Esophagus squamous epithelium (tissue), 5 donors: ENCODE measurements around the gene SIN3A. TPM values are rescaled to one million over a fixed set of nuclear protein-coding genes. Genes with fewer than 3 reads are reported as not detected.
"Not testable (repeated sequence)": the region's sequence is repeated elsewhere in the genome, so short reads cannot be mapped to it uniquely, and the experiment has no call there.

Experiments used
- DNase-seq: peaks from one replicate; lab custom pipeline; 2025; lab: John Stamatoyannopoulos, UW
- H3K27ac ChIP-seq, 4 donors: fragments of 200-600 bp; sonication (generic); one replicate each; pipeline ENCODE4 v1.5.1; 2016 to 2019; ENCODE audit warnings: mild to moderate bottlenecking in 1 of 4
- H3K27me3 ChIP-seq, 4 donors: fragments of 200-600 bp; sonication (generic); 1 replicate in 3 of 4; 2 replicates in 1 of 4; pipeline versions ENCODE4 v1.5.1 to v1.6.0; 2017 to 2021; ENCODE audit warnings: antibody characterized with exemption in 1 of 4
- H3K36me3 ChIP-seq, 3 donors: fragments of 200-600 bp; sonication (generic); one replicate each; pipeline ENCODE4 v1.5.1; 2016 to 2019
- H3K4me1 ChIP-seq, 3 donors: fragments of 200-600 bp; sonication (generic); one replicate each; pipeline ENCODE4 v1.5.1; 2017 to 2019
- H3K4me3 ChIP-seq, 4 donors: fragments of 200-600 bp; sonication (generic); 1 replicate in 3 of 4; 2 replicates in 1 of 4; pipeline ENCODE4 v1.5.1; 2016 to 2019; ENCODE audit warnings: mild to moderate bottlenecking in 2 of 4, moderate library complexity in 1 of 4
- H3K9me3 ChIP-seq, 3 donors: fragments of 200-600 bp; sonication (generic); one replicate each; pipeline ENCODE4 v1.5.1; 2016 to 2019
- CTCF ChIP-seq, 6 experiments: fragments of 450-650 bp in 4 of 6; fragments of 200-600 bp in 2 of 6; sonication (generic) in 2 of 6; IDR thresholded peaks; one replicate each; pipeline ENCODE4 v1.5.1; 2016 to 2019; ENCODE audit warnings: antibody characterized with exemption in 6 of 6, mild to moderate bottlenecking in 4 of 6, moderate library complexity in 4 of 6
- POLR2A ChIP-seq, 4 donors: fragments of 450-650 bp; IDR thresholded peaks; one replicate each; pipeline ENCODE4 v1.6.1; 2017; ENCODE audit warnings: antibody characterized with exemption in 4 of 4, mild to moderate bottlenecking in 4 of 4, moderate library complexity in 3 of 4
- WGBS, 2 donors: methylation state at CpG; one replicate each; pipeline ENCODE4 v1.1.5; 2018; 5-methylcytosine and 5-hydroxymethylcytosine counted together
- intact Hi-C: fragments of 100-400 bp; cut with DNase I; formaldehyde crosslinking; loops from one replicate; pipeline ENCODE4 v1.15.0; 2022
- total RNA-seq, 4 donors: library from RNA; depleted of rRNA; stranded (reverse); fragments of >200 nt; gene quantifications; one replicate each; pipeline ENCODE4 v1.1.0, GENCODE V29; 2016
- donor health status: DM: yes; HTN: yes; CAD: no.

SIN3A gene
- total RNA-seq, 4 donors from 2014 or later = 22.3 to 49.8 (median 26.0) TPM

DNA sequence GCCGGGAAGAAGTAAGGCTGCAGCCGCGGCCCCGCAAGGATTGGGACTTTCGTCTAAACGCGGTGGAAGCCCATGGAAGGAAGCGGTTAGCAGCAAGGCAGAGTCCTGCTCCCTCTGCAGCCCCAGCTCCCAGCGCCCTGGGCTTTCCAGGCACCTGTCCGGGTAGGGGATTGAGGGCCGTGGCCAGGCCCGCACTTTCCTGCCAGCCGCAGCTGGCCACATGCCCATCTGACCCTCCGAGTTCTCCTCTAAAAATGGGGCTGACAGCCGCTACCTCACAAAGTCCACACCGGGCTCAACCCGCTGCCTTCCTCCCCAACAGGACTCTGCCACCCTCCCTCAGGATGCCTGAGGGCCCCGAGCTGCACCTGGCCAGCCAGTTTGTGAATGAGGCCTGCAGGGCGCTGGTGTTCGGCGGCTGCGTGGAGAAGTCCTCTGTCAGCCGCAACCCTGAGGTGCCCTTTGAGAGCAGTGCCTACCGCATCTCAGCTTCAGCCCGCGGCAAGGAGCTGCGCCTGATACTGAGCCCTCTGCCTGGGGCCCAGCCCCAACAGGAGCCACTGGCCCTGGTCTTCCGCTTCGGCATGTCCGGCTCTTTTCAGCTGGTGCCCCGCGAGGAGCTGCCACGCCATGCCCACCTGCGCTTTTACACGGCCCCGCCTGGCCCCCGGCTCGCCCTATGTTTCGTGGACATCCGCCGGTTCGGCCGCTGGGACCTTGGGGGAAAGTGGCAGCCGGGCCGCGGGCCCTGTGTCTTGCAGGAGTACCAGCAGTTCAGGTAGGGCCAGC lies 102.7 kb downstream of the SIN3A start:
- H3K4me3 ChIP-seq = peak overlapping the region; percentile 71 to 89 (median 80)
- 3 to 22% methylated on average over 8 to 19 of the region's 46 CpGs for WGBS, 2 donors
- intact Hi-C loops = no loop called here
- H3K9me3 ChIP-seq = peaks cover 0 to 4% (median 0%) of the 10 kb centered on the region in 3 donors
- TF ChIP-seq POLR2A (IDR thresholded peaks at IDR 0.05) (no peak), CTCF (IDR thresholded peaks at IDR 0.05) (no peak)
- peaks cover 11 to 45% (median 14%) of the 10 kb centered on the region in 3 donors for H3K4me1 ChIP-seq
- H3K27ac ChIP-seq = peak overlapping the region; percentile 77 to 88 (median 84)
- H3K36me3 ChIP-seq = peaks cover 0 to under 1% (median 0%) of the 10 kb centered on the region in 3 donors
- no peak for DNase-seq
- H3K27me3 ChIP-seq = no peaks in the 10 kb centered on the region

DNA sequence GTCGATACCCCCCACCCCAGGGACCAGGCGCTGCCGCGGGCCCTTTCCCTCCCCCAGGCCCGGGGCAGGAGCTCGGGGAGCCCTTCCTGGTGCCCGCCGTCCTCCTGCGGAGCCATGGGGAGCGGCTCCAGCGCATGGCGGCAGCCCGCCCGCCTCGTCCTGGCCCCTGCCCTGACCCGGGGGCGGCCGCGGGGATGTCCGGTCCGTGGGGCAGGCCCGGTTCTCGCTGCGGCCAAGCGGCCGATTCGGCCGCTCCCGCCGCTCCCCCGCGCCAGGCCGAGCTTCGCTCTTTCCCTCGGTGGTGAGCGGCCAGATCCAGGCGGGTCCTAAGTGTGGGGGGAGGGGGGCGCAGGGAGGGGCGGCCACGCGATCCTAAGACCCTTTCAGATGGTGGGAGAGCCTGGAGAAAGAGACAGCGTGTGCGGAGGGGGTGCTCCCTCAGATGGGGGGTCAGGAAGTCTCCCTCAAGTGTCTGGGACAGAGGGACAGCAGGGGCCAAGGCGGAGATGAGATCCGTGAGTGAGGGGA lies 103.4 kb downstream of the SIN3A start:
- no peak for DNase-seq
- TF ChIP-seq CTCF (IDR thresholded peaks at IDR 0.05) = no peak
- TF ChIP-seq POLR2A (IDR thresholded peaks at IDR 0.05) = no peak
- peak overlapping the region; percentile 71 to 89 (median 80) for H3K4me3 ChIP-seq
- H3K27me3 ChIP-seq = no peaks in the 10 kb centered on the region
- peaks cover 11 to 48% (median 14%) of the 10 kb centered on the region in 3 donors for H3K4me1 ChIP-seq
- no peaks in the 10 kb centered on the region for H3K36me3 ChIP-seq
- intact Hi-C loops = no loop called here
- H3K27ac ChIP-seq = peak overlapping the region; percentile 77 to 88 (median 84)
- WGBS, 2 donors = 8 to 9% methylated on average over 3 to 4 of the region's 45 CpGs
- peaks cover 0 to 4% (median 0%) of the 10 kb centered on the region in 3 donors for H3K9me3 ChIP-seq

GRCh38 chr15:75347222-75348033 lies 104.1 kb downstream of the SIN3A start:
- WGBS, 2 donors = 0% methylated on average over 10 of the region's 65 CpGs; no CpG with 5 or more reads in 1 of the 2 donors
- Histone ChIP-seq H3K4me1 (peaks cover 11 to 48% (median 14%) of the 10 kb centered on the region in 3 donors), H3K9me3 (peaks cover 0 to 4% (median 0%) of the 10 kb centered on the region in 3 donors), H3K36me3 (no peaks in the 10 kb centered on the region), H3K4me3 (peak overlapping the region; percentile 71 to 89 (median 80)), H3K27me3 (no peaks in the 10 kb centered on the region), H3K27ac (peak overlapping the region; percentile 77 to 88 (median 84))
- TF ChIP-seq CTCF (IDR thresholded peaks at IDR 0.05) = no peak
- peak in 2 of 4 donors; percentile 10 to 31 for TF ChIP-seq POLR2A (IDR thresholded peaks at IDR 0.05)
- intact Hi-C loops = no loop called here
- peak; percentile 31 for DNase-seq

DNA sequence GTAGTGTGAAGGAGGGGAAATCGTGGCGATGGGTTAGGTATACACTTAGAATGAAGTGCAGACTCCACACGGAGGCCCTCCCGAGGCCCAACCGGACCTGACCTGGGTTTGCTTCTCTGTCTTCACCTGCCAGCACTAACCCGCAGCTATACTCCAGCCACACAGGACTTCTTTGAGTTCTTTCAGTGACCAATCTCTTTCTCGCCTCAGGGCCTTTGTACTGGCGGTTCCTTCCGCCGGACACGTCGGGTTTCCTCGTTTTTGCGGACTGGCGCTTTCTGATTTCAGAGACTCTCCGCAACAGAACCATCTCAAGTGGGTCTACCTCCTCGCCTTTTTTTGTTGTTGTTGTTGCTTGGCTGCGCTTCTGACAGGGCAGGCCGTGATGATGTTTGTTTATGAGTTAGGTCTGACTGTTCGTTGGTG lies 104.7 kb downstream of the SIN3A start, which contains the start of gene NEIL1:
Gene NEIL1 (plus strand): TSS at position 244 of the 426 bp plus-strand sequence. CDS start 1,867 bp downstream, outside the sequence.
- Histone ChIP-seq H3K27me3 (no peaks in the 10 kb centered on the region), H3K36me3 (no peaks in the 10 kb centered on the region), H3K4me1 (peaks cover 11 to 48% (median 14%) of the 10 kb centered on the region in 3 donors), H3K9me3 (peaks cover 0 to 4% (median 0%) of the 10 kb centered on the region in 3 donors), H3K4me3 (peak within 1 kb of the TSS; percentile 71 to 89 (median 80)), H3K27ac (peak within 1 kb of the TSS; percentile 77 to 88 (median 84))
- intact Hi-C loops = no loop called here
- 10 to 23% methylated on average over 19 to 20 of the region's 20 CpGs for WGBS, 2 donors
- TF ChIP-seq POLR2A (IDR thresholded peaks at IDR 0.05) (no peak), CTCF (IDR thresholded peaks at IDR 0.05) (no peak)
- DNase-seq = no peak

GRCh38 chr15:75343953-75344352 lies 107.5 kb downstream of the SIN3A start:
- DNase-seq, H3K27ac ChIP-seq, H3K9me3 ChIP-seq, H3K4me3 ChIP-seq, intact Hi-C loops, H3K27me3 ChIP-seq: not testable (repeated sequence)
- Histone ChIP-seq H3K4me1 (peaks cover 6 to 37% (median 10%) of the 10 kb centered on the region in 3 donors), H3K36me3 (peaks cover 0 to 28% (median 0%) of the 10 kb centered on the region in 3 donors)
- WGBS, 2 donors = 35 to 36% methylated on average over 8 of the region's 8 CpGs
